ENCODE results near the gene MAOB.
"Not testable (repeated sequence)": the region's sequence is repeated elsewhere in the genome, so short reads cannot be mapped to it uniquely, and the experiment has no call there.

MAOB gene

DNA sequence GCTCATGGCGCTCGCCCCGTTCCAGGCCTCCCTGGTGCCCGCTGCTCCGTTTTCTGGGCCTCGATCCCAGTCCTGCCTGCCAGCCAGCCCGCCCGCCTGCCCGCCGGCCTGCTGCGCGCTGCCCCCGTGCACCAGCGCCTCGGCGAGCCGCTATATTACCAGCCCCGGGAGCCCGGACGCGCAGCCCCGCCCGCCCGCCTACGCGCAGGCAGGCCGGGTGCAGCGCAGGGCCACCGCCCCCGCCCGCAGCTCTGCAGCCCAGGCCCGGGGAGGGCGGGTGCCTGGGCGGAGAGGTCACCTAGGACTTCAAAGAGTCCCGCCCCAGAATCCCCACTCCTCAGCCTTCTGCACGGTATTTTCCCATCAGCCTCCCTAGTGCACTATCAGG is at the start of gene MAOB:
Gene MAOB (minus strand): TSS at position 157 of the 388 bp plus-strand sequence. CDS start 151 bp downstream, at position 6.
- H3K9ac ChIP-seq (ENCODE audit: low read depth, low read length), result peak within 1 kb of the TSS; percentile 39
- H3K4me1 ChIP-seq (ENCODE audit: insufficient read depth, low read length), result no peaks in the 10 kb centered on the region
- no peaks in the 10 kb centered on the region for H3K36me3 ChIP-seq (ENCODE audit: insufficient read depth, low read length)
- 0 out of 2 replicates have a peak, but pooled peaks cover under 1% of the 10 kb centered on the region for H3K9me3 ChIP-seq (ENCODE audit: control insufficient read depth, insufficient read depth, low read length)

DNA sequence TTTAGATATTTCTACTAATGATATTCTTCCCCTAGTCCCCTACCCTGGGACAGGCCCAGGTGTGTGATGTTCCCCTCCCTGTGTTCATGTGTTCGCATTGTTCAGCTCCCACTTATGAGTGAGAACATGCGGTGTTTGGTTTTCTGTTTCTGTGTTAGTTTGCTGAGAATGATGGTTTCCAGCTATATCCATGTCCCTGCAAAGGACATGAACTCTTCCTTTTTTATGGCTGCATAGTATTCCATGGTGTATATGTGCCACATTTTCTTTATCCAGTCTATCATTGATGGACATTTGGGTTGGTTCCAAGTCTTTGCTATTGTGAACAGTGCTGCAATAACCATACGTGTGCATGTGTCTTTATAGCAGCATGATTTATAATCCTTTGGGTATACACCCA is 39.8 kb upstream of the MAOB start:
- not testable (repeated sequence) for H3K9me3 ChIP-seq (ENCODE audit: control insufficient read depth, insufficient read depth, low read length); H3K36me3 ChIP-seq (ENCODE audit: insufficient read depth, low read length); H3K4me1 ChIP-seq (ENCODE audit: insufficient read depth, low read length); H3K9ac ChIP-seq (ENCODE audit: low read depth, low read length)

DNA sequence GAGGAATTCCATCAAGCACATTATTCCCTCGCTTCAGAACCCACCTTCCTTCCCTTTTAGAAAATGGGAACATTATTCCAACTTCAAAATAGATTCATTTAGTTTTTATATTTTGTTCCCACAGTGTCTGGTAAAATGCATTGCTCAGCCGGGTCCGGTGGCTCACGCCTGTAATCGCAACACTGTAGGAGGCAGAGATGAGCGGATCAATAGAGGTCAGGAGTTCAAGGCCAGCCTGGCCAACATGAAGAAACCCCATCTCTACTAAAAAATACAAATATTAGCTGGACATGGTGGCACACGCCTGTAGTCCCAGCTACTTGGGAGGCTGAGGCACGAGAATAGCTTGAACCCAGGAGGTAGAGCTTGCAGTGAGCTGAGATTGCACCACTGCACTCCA is 28.5 kb upstream of the MAOB start:
- not testable (repeated sequence) for H3K4me1 ChIP-seq (ENCODE audit: insufficient read depth, low read length); H3K36me3 ChIP-seq (ENCODE audit: insufficient read depth, low read length)

DNA sequence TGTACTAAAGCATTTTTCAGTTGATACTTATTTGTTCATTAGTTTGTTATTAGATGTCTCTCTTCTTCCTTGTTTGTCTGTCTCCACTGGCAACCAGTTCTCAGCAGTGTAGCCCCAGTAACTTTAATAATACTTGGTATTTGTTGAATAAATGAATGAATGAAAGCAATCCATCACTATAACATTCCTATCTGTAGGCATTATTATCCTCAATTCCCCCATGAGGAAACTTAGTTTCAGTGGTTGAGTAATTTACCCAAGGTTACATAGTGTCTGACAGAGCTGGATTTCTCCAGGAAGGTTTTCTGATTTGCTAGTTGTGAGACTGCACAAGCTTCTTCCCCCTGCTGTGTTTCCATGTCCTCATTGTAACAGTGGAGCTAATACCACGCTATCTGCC is 27.8 kb upstream of the MAOB start:
- Histone ChIP-seq H3K9me3 (ENCODE audit: control insufficient read depth, insufficient read depth, low read length) (no peaks in the 10 kb centered on the region), H3K36me3 (ENCODE audit: insufficient read depth, low read length) (no peaks in the 10 kb centered on the region)

More for the DNA sequence above, 28.5 kb upstream of the MAOB start:
- not testable (repeated sequence) for H3K9me3 ChIP-seq (ENCODE audit: control insufficient read depth, insufficient read depth, low read length); H3K9ac ChIP-seq (ENCODE audit: low read depth, low read length)

DNA sequence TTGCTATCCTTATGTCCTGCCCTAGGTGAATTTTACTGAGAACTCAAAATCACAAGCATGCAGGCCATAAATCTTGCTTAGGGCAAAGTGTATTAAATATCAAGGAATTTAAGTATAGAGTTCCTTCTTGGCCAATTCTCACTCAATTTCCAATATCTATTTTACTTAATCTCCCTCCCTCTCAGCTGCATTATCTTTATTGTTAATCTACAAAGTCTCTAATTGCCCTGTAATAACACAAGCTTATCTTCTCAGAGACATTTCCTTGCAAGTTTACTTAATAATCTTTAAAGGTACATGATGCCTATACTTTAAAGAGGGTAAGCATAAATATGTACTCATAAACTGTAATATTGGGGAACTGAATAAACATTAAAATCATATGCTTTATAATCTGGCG is 26.9 kb upstream of the MAOB start:
- Histone ChIP-seq H3K36me3 (ENCODE audit: insufficient read depth, low read length) (no peaks in the 10 kb centered on the region), H3K9ac (ENCODE audit: low read depth, low read length) (no peak overlapping the region)

More for the DNA sequence above, 27.8 kb upstream of the MAOB start:
- no peaks in the 10 kb centered on the region for H3K4me1 ChIP-seq (ENCODE audit: insufficient read depth, low read length)
- H3K9ac ChIP-seq (ENCODE audit: low read depth, low read length), result no peak overlapping the region

DNA sequence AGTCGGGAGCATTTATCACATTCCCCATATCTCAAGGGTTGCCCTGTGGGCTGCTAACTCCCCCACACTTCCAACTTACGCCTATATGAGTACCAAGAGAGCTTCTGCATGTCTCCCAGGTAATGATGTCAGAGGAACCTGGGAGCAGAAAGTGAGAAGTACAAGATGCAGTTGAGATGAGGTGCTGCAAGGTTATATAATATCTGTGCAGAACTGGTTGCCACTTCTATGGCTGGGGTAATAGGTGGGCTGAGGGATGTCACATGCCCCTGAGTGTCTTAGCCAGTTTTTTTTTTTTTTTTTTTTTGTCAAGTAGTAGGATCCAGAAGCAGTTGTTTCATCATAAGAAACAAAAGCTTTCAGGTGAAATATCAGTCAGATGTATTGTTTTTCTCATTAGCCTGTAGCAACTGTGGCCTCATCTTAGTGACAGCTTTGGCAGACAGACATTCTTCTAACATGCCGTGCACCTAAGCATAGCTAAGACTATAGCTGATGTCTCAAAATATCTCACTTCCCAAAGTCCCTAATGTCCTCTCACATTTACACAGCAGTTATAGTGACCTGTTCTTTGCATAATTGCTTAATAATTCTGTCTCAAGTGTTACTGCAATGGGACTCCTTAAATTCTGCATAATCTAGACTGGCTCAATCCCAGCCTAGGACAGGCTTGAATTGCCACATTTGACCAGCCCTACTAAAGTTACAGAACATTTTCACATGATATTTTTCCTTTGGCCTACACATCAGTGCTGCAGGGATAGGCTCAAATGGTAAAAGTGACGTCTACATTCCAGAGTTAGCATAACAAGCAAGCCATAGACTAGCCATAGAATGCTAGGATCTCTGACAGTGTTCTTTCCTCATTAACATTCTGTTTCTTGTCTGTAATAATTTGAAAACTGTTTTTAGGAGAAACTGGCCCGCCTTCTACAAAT is 17.9 kb upstream of the MAOB start:
- Histone ChIP-seq H3K9ac (ENCODE audit: low read depth, low read length) (no peak overlapping the region), H3K9me3 (ENCODE audit: control insufficient read depth, insufficient read depth, low read length) (no peaks in the 10 kb centered on the region), H3K4me1 (ENCODE audit: insufficient read depth, low read length) (peaks cover 16% of the 10 kb centered on the region), H3K36me3 (ENCODE audit: insufficient read depth, low read length) (no peaks in the 10 kb centered on the region)

More for the DNA sequence above, 26.9 kb upstream of the MAOB start:
- Histone ChIP-seq H3K4me1 (ENCODE audit: insufficient read depth, low read length) (no peaks in the 10 kb centered on the region), H3K9me3 (ENCODE audit: control insufficient read depth, insufficient read depth, low read length) (no peaks in the 10 kb centered on the region)

DNA sequence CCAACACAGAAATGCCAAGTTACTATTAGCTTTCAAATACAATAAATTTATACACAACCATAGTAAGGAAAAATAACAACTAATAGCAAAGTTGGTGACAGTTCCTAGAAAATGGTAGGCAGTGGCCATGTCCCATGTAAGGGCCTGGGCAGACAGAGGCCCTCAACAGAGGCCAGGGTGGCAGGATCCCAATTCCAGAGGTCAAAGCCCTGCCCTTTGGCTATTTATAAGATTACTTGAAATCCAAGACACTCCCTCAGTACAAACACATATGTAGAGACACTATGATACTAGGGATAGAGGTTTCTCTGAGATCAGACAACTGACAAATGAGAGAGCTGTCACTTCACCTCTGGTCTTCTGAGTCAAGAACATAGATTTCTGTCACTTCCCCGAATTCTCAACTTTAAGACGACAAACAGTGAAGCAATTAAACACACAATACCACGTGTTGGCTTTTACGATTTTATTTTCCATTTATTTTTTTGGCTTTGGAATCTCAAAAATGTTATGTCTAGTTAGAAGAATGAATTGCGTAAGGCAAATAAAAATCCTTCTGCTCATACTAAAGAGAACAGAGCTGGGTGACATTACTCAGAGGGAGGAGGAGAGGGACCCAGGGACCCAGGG is 16.3 kb upstream of the MAOB start:
- no peaks in the 10 kb centered on the region for H3K9me3 ChIP-seq (ENCODE audit: control insufficient read depth, insufficient read depth, low read length)
- no peak overlapping the region for H3K9ac ChIP-seq (ENCODE audit: low read depth, low read length)
- H3K36me3 ChIP-seq (ENCODE audit: insufficient read depth, low read length), result no peaks in the 10 kb centered on the region
- H3K4me1 ChIP-seq (ENCODE audit: insufficient read depth, low read length), result peaks cover 16% of the 10 kb centered on the region

DNA sequence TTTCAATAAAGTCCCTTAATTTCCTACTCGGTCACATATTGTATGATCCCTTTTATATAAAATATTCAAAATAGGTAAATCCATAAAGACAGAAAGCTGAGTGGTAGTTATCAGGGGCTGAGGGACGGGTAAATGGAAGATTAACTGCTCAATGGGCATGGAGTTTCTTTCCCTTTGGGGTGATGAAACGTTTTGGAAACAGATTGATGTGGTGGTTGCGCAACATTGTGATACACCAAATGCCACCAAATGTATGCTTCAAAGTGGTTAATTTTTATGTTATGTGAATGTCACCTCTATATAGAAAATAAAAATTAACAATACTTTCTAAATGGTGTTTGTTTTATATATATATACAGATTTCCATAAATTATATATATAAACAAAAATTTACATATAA is 15.0 kb upstream of the MAOB start:
- no peak overlapping the region for H3K9ac ChIP-seq (ENCODE audit: low read depth, low read length)
- H3K9me3 ChIP-seq (ENCODE audit: control insufficient read depth, insufficient read depth, low read length), result no peaks in the 10 kb centered on the region
- no peaks in the 10 kb centered on the region for H3K36me3 ChIP-seq (ENCODE audit: insufficient read depth, low read length)
- H3K4me1 ChIP-seq (ENCODE audit: insufficient read depth, low read length), result peaks cover 22% of the 10 kb centered on the region

DNA sequence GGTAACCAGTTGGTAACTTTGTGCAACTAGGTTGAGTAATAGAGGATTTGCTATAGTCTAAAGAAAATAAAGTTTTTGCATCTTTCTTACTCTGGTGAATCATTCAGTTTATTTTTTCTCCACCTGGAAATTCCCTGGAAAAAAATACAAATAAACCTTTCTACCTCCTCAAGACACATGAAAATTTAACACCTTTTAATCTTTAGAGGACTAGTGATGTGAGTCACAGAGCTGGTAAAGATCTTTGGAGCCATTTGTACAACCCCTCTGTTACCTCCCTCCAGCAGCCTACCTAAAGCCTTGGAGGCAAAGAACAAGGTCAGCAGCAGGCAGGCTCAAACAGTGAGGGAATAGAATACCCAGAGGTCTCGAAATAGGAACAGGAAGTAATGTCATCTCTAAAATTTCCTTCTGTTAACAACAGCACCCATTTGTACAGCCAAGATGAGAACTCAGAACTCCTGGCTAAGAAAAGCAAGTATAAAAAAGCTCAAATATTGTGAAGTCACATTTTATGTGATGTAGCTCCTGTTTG is 10.2 kb upstream of the MAOB start:
- H3K4me1 ChIP-seq (ENCODE audit: insufficient read depth, low read length), result 0 out of 2 replicates have a peak, but pooled peaks cover 6% of the 10 kb centered on the region
- H3K36me3 ChIP-seq (ENCODE audit: insufficient read depth, low read length), result no peaks in the 10 kb centered on the region
- 0 out of 2 replicates have a peak, but pooled peaks cover 2% of the 10 kb centered on the region for H3K9me3 ChIP-seq (ENCODE audit: control insufficient read depth, insufficient read depth, low read length)
- H3K9ac ChIP-seq (ENCODE audit: low read depth, low read length), result no peak overlapping the region

DNA sequence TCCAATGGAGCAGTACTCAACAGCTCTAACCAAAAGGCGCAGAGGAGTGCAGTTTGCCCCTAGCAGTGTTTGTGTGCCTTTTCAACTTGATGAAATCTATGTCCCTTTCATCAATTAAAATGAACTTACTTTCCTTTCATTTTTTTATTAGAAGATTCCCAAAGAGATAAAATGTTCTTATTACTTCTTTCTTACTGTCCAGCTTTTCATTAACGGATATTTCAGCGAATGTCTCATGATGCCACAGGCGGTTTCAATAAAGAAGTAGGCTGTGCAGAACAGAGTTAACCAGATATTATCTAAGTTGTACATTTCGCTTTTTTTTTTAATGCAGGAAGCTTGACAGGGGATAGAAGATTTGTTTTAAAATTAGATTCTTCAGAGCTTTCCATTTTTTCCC is 3.4 kb upstream of the MAOB start:
- Histone ChIP-seq H3K36me3 (ENCODE audit: insufficient read depth, low read length) (no peaks in the 10 kb centered on the region), H3K4me1 (ENCODE audit: insufficient read depth, low read length) (no peaks in the 10 kb centered on the region), H3K9me3 (ENCODE audit: control insufficient read depth, insufficient read depth, low read length) (0 out of 2 replicates have a peak, but pooled peaks cover 3% of the 10 kb centered on the region), H3K9ac (ENCODE audit: low read depth, low read length) (no peak overlapping the region)

DNA sequence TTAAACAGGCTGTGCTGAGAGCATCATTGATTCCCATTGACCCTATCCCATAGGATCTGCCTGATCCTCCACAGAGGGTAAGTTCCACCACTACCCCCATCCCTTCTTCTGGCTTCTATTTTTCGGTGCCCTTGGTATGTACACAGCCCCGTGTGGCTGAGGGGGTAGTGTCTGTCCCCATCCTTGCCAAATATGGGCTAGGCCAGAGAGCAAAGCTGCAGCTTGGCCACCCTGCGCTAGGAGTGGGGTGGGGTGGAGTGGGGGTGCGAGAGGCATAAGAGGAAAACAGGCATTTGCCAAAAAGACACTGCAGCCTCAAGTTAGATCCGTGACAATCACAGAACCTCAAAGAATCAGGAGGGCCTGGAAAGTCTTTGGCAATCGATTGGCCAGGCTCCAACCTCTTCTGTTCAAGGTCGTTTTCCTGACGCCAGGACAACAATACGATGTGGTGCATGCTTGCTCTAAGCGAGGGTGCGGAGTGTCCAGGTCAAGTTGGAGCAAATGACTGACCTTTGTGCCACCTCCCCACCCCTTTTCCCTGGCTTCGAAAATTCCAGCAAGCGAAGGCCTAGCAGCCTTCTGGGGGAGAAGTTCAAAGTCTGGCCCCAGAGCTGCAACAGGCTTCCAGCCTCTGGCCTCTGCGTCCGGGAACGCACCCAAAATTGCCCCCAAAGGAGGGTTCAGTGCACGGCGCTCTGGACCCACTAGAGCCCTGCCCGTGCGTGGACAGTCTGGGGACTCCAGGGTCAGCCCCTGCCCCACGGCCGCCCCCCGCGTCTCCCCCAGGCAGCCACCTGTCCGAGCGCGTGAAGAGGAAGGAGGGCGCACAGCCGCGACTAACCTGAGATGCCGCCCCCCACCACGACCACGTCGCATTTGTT is 598 bp downstream of the MAOB start:
- Histone ChIP-seq H3K4me1 (ENCODE audit: insufficient read depth, low read length) (no peaks in the 10 kb centered on the region), H3K9ac (ENCODE audit: low read depth, low read length) (peak overlapping the region; percentile 39), H3K9me3 (ENCODE audit: control insufficient read depth, insufficient read depth, low read length) (no peaks in the 10 kb centered on the region), H3K36me3 (ENCODE audit: insufficient read depth, low read length) (no peaks in the 10 kb centered on the region)

DNA sequence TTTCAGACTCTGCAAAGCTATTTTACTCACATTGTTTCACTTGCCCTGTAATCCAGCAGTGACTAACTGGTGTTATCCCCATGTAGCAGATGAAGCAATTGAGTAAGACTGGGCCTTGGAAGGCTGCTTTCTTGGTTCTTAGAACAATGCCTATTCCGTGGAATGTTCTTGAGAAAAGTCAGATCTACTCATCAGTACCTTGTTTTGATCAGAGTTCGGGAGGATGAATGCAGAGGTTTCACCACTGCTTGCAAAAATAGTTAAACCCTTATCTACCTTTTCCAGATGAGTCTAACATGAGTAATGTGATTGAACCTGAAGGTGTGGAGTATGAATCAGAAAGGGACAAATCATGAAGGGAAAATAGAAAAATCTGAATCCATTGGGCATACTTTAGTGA is 1.8 kb downstream of the MAOB start:
- Histone ChIP-seq H3K36me3 (ENCODE audit: insufficient read depth, low read length) (no peaks in the 10 kb centered on the region), H3K9me3 (ENCODE audit: control insufficient read depth, insufficient read depth, low read length) (no peaks in the 10 kb centered on the region), H3K4me1 (ENCODE audit: insufficient read depth, low read length) (no peaks in the 10 kb centered on the region), H3K9ac (ENCODE audit: low read depth, low read length) (no peak overlapping the region)

DNA sequence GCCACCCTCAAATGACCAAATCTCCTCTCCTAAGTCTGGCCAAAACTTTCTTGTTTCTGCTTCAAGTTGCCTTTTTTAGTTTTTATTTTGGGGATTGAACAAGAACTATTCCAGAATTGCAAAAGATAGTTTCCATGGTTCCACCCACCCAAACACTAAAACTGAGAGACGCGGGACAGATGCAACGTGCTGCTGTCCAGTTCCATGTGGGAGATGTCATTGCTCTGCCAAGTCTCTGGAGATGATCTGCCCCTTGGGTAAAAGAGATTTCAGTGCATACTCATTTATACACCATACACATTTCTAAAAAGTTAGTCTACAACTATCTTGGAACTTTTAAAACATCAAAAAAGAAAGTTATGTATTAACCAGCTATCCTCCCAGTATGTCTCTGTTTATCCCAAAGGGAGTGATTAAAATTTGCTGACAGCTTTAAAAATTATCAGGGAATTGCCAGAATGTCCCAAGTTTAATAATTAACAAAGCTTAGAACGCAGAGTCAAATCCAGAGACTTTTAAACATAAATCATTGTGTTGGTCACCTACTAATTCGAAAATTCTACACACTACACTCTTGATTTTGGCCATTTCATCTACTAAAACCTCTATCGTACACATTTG is 3.2 kb downstream of the MAOB start:
- H3K9me3 ChIP-seq (ENCODE audit: control insufficient read depth, insufficient read depth, low read length), result no peaks in the 10 kb centered on the region
- no peaks in the 10 kb centered on the region for H3K4me1 ChIP-seq (ENCODE audit: insufficient read depth, low read length)
- no peaks in the 10 kb centered on the region for H3K36me3 ChIP-seq (ENCODE audit: insufficient read depth, low read length)
- H3K9ac ChIP-seq (ENCODE audit: low read depth, low read length), result no peak overlapping the region

DNA sequence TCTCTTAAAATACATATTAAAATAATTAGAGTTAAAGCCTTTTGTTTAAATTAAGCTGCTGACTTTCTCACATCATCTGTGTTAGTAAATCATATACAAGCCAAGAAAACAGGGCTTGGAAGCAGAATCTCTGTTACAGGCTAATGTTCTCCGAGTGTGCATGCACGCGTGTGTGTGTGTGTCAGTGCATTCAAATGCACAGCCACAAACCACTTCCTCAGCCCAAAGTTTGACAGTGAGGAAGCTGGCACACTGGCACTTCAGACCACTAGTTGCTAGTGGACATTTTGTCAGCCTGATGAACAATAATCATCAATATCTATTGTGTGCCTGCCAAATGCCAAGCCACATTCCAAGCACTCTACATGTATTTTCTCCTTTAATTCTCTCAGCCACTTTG is 5.6 kb downstream of the MAOB start:
- Histone ChIP-seq H3K4me1 (ENCODE audit: insufficient read depth, low read length) (no peaks in the 10 kb centered on the region), H3K9ac (ENCODE audit: low read depth, low read length) (no peak overlapping the region), H3K36me3 (ENCODE audit: insufficient read depth, low read length) (no peaks in the 10 kb centered on the region), H3K9me3 (ENCODE audit: control insufficient read depth, insufficient read depth, low read length) (no peaks in the 10 kb centered on the region)

Measured in ES-I3 (cell line).